Measurements from ENCODE around the gene CSNK1E. TPM values are rescaled to one million over a fixed set of nuclear protein-coding genes. Genes with fewer than 3 reads are reported as not detected.

CSNK1E gene
- total and polyA plus RNA-seq, 2 donors from 2014 or later: 33.6 to 101 TPM

DNA sequence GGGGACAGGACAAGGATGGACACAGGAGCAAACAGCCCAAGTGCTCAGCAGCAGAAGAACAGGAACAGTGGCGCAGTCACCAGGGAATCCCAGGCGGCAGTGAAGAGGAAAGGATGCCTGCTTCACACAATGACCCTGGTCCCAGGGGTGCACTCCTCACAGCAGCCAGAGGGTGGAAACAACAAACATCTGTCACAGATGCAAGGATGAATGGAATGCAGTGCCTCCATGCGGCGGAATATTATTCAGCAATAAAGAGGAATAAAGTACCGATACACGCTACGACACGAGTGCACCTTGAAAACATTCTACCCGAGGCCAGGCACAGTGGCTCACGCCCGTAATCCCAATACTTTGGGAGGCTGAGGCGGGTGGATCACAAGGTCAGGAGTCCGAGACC, 12.7 kb downstream of the CSNK1E start:
- H3K27me3 ChIP-seq (ENCODE audit: control insufficient read depth, insufficient read depth, low read length): no peaks in the 10 kb centered on the region
- peak; percentile 8 for TF ChIP-seq CTCF (IDR thresholded peaks at IDR 0.05; ENCODE audit: borderline replicate concordance, extremely low read depth, insufficient read depth)
- H3K9me3 ChIP-seq (ENCODE audit: control insufficient read depth in 2 of 3, insufficient read depth in 1 of 3, low read length in 3 of 3): no peaks in the 10 kb centered on the region
- no peak for DNase-seq
- H3K4me3 ChIP-seq (ENCODE audit: low read length in 3 of 3): peak overlapping the region in 1 of 3 donors; percentile 4
- H3K9ac ChIP-seq (ENCODE audit: low read length in 3 of 3): no peak overlapping the region
- H3K36me3 ChIP-seq (ENCODE audit: control insufficient read depth in 2 of 3, insufficient read depth in 3 of 3, low read length in 3 of 3): peaks cover 5 to 25% (median 11%) of the 10 kb centered on the region in 3 donors
- H3K4me1 ChIP-seq (ENCODE audit: control insufficient read depth in 2 of 3, insufficient read depth in 2 of 3, low read depth in 1 of 3, low read length in 3 of 3): peaks cover 0 to 28% (median 27%) of the 10 kb centered on the region in 3 donors
- intact Hi-C loops (cut with DNase I): no loop called here
- peak overlapping the region in 1 of 2 donors; percentile 24 for H3K27ac ChIP-seq (ENCODE audit: low read depth in 2 of 2, low read length in 2 of 2)
- FAIRE-seq: no peak

DNA sequence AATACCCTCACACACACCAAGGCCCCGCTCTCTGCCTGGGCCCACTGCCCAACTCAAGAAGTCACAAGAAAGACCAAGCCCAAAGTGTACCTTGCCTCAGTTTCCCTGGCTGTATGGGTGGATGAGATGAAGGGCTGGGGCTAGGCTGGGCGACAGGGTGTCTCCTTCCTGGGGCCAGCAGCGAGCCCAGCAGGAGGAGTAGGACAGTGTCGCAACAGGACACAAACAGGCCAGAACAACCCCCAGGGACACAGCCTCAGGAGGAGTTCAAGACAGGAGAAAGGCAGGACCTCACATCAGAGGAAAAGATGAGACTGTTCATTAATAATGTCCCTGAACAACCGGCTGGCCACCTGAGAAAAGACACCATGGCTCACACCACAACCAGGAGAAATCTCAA, 13.3 kb downstream of the CSNK1E start:
- Histone ChIP-seq H3K27me3 (ENCODE audit: control insufficient read depth, insufficient read depth, low read length) (no peaks in the 10 kb centered on the region), H3K4me1 (ENCODE audit: control insufficient read depth in 2 of 3, insufficient read depth in 2 of 3, low read depth in 1 of 3, low read length in 3 of 3) (peaks cover 0 to 27% (median 24%) of the 10 kb centered on the region in 3 donors), H3K27ac (ENCODE audit: low read depth in 2 of 2, low read length in 2 of 2) (peak overlapping the region in 1 of 2 donors; percentile 17), H3K36me3 (ENCODE audit: control insufficient read depth in 2 of 3, insufficient read depth in 3 of 3, low read length in 3 of 3) (peaks cover 5 to 30% (median 16%) of the 10 kb centered on the region in 3 donors), H3K9me3 (ENCODE audit: control insufficient read depth in 2 of 3, insufficient read depth in 1 of 3, low read length in 3 of 3) (no peaks in the 10 kb centered on the region), H3K9ac (ENCODE audit: low read length in 3 of 3) (no peak overlapping the region), H3K4me3 (ENCODE audit: low read length in 3 of 3) (no peak overlapping the region)
- no peak for TF ChIP-seq CTCF (IDR thresholded peaks at IDR 0.05; ENCODE audit: borderline replicate concordance, extremely low read depth, insufficient read depth)
- DNase-seq: no peak
- no peak for FAIRE-seq
- intact Hi-C loops (cut with DNase I): no loop called here

DNA sequence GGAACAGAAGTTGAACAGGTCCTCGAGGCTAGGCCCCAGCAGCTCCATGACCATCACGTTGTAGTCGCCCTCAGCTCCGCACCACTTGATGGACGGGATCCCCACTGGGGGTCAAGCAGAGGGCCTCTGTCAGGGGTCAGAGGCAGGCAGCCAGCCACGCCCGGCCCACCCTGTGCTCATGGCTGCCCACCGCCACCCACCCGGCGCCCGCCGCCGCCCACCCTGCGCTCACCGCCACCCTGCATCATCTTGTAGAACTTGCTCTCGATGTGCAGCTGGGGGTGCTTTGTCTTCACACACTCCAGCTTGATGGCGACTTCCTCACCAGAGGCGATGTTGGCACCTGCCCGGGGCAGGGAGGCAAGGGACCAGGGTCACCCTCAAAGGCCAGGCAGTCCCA, 14.3 kb downstream of the CSNK1E start:
- peaks cover 10 to 37% (median 25%) of the 10 kb centered on the region in 3 donors for H3K36me3 ChIP-seq (ENCODE audit: control insufficient read depth in 2 of 3, insufficient read depth in 3 of 3, low read length in 3 of 3)

More for the DNA sequence above, 14.3 kb downstream of the CSNK1E start:
- peaks cover 0 to 23% (median 21%) of the 10 kb centered on the region in 3 donors for H3K4me1 ChIP-seq (ENCODE audit: control insufficient read depth in 2 of 3, insufficient read depth in 2 of 3, low read depth in 1 of 3, low read length in 3 of 3)
- TF ChIP-seq CTCF (IDR thresholded peaks at IDR 0.05; ENCODE audit: borderline replicate concordance, extremely low read depth, insufficient read depth): no peak
- intact Hi-C loops (cut with DNase I): no loop called here
- FAIRE-seq: no peak
- H3K27ac ChIP-seq (ENCODE audit: low read depth in 2 of 2, low read length in 2 of 2): no peak overlapping the region
- H3K9me3 ChIP-seq (ENCODE audit: control insufficient read depth in 2 of 3, insufficient read depth in 1 of 3, low read length in 3 of 3): no peaks in the 10 kb centered on the region
- no peak overlapping the region for H3K9ac ChIP-seq (ENCODE audit: low read length in 3 of 3)
- no peak overlapping the region for H3K4me3 ChIP-seq (ENCODE audit: low read length in 3 of 3)
- no peak for DNase-seq
- H3K27me3 ChIP-seq (ENCODE audit: control insufficient read depth, insufficient read depth, low read length): no peaks in the 10 kb centered on the region
